MCF 10A (cell line): Measurements from ENCODE around the gene PROX1. TPM values are rescaled to one million over a fixed set of nuclear protein-coding genes. Genes with fewer than 3 reads are reported as not detected.
A peak's percentile ranks its signal among the peaks of the same experiment; 100 is the strongest.

Experiments used
- BruUV-seq: library from RNA; stranded (reverse); fragments of 400-500 nt; replicated peaks from 2 replicates; lab custom pipeline; 2021; lab: Mats Ljungman, UMichigan
- CTCF ChIA-PET: fragments of 300-600 bp; sonication (Branson Sonifier 250); formaldehyde crosslinking; extraction: SDS; loops from one replicate; lab custom pipeline; 2021; ENCODE audit warnings: antibody characterized with exemption, inconsistent platforms; lab: Yijun Ruan, JAX
- POLR2A ChIA-PET: fragments of 300-600, 350-650 bp; sonication (Branson Sonifier 250); formaldehyde crosslinking; extraction: SDS; loops from one replicate; lab custom pipeline; 2020; ENCODE audit warnings: antibody characterized with exemption, inconsistent platforms; lab: Yijun Ruan, JAX
- DNase-seq: peaks from one replicate; pipeline ENCODE4 v3.0.0-alpha.2; 2018; ENCODE audit not compliant: unreplicated experiment
- H3K27ac Mint-ChIP-seq: one replicate; pipeline ENCODE4 v1.8.0; 2022; ENCODE audit warnings: mild to moderate bottlenecking, low read depth, mixed read lengths; ENCODE audit not compliant: unreplicated experiment
- H3K27me3 Mint-ChIP-seq: one replicate; pipeline ENCODE4 v1.8.0; 2022; ENCODE audit warnings: mixed read lengths; ENCODE audit not compliant: insufficient read depth, unreplicated experiment
- H3K36me3 Mint-ChIP-seq: one replicate; pipeline ENCODE4 v1.8.0; 2022; ENCODE audit warnings: mild to moderate bottlenecking, moderate library complexity, mixed read lengths; ENCODE audit not compliant: insufficient read depth, unreplicated experiment
- H3K4me1 Mint-ChIP-seq: one replicate; pipeline ENCODE4 v1.8.0; 2022; ENCODE audit warnings: mixed read lengths; ENCODE audit not compliant: insufficient read depth, unreplicated experiment
- H3K4me3 Mint-ChIP-seq: one replicate; pipeline ENCODE4 v1.8.0; 2022; ENCODE audit warnings: mild to moderate bottlenecking, moderate library complexity, mixed read lengths; ENCODE audit not compliant: unreplicated experiment
- H3K9me3 Mint-ChIP-seq: one replicate; pipeline ENCODE4 v1.8.0; 2022; ENCODE audit warnings: mixed read lengths; ENCODE audit not compliant: unreplicated experiment
- intact Hi-C: fragments of 100-400 bp; cut with micrococcal nuclease; formaldehyde crosslinking; loops from 2 replicates; pipeline ENCODE4 v1.14.1; 2022
- total RNA-seq: library from RNA; stranded (reverse); gene quantifications from 2 replicates; pipeline ENCODE4 v1.2.3, GENCODE V29; 2022
- TF ChIP-seq, protein P1 (sequence below): fragments of 200-600 bp; IDR thresholded peaks from one replicate; pipeline ENCODE4 v1.8.0; 2022; ENCODE audit warnings: antibody characterized with exemption, mild to moderate bottlenecking; ENCODE audit not compliant: unreplicated experiment

PROX1 gene
- total RNA-seq, 1 experiment from 2014 or later, result 0.61 TPM

- CTCF ChIA-PET, result interaction anchor here (0.6 to 1.4 kb wide), 5 partner anchors 136 to 663 kb away, joined by 3 to 7 read pairs (median 3); no protein-coding TSS in a partner anchor
- intact Hi-C loops, result no loop called here
Observed at GRCh38 chr1:213986925-213987250, 885 bp upstream of the PROX1 start.

DNA sequence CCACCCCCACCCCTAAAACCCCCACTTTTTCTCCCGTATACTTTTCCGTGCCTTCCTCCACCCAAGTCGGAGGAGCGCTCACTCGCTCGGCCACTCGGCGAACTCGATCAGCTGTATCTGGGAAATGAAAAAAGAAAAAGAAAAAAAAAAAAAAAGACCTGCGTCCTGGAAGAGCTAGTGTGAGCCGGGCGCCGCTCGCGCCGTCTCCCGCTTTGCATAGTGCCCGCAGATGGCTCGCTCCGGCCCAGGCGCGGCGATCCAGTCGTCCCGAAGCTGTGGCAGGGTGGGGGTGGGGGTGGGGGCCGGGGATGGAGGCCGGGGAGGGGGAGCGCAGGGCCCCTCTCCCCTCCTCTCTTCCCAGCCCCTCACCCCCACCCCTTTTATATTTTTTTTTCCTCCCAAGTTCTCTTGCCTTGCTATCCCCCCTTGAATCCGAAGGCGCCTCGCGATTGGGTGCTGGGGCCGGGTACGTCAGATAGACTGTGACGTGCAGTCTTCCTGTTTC lies 299 bp upstream of the PROX1 start:
- BruUV-seq, result no TSS peak
- POLR2A ChIA-PET, result interaction anchor here (0.6 to 4.4 kb wide), 8 partner anchors 10 to 1200 kb away, joined by 3 to 31 read pairs (median 4); partner anchors contain the start of gene SMYD2
- no peak for DNase-seq
- intact Hi-C loops, result no loop called here
- H3K9me3 Mint-ChIP-seq, result no peaks in the 10 kb centered on the region
- peaks cover 92% of the 10 kb centered on the region for H3K27me3 Mint-ChIP-seq
- TF ChIP-seq, protein P1, sequence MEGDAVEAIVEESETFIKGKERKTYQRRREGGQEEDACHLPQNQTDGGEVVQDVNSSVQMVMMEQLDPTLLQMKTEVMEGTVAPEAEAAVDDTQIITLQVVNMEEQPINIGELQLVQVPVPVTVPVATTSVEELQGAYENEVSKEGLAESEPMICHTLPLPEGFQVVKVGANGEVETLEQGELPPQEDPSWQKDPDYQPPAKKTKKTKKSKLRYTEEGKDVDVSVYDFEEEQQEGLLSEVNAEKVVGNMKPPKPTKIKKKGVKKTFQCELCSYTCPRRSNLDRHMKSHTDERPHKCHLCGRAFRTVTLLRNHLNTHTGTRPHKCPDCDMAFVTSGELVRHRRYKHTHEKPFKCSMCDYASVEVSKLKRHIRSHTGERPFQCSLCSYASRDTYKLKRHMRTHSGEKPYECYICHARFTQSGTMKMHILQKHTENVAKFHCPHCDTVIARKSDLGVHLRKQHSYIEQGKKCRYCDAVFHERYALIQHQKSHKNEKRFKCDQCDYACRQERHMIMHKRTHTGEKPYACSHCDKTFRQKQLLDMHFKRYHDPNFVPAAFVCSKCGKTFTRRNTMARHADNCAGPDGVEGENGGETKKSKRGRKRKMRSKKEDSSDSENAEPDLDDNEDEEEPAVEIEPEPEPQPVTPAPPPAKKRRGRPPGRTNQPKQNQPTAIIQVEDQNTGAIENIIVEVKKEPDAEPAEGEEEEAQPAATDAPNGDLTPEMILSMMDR, result no peak
- peak overlapping the region; percentile 92 for H3K4me3 Mint-ChIP-seq
- H3K27ac Mint-ChIP-seq, result peak overlapping the region; percentile 88
- CTCF ChIA-PET, result interaction anchor here (0.6 to 1.4 kb wide), 7 partner anchors 83 to 814 kb away, joined by 3 to 7 read pairs (median 3); no protein-coding TSS in a partner anchor
- peaks cover 15% of the 10 kb centered on the region for H3K4me1 Mint-ChIP-seq
- no peaks in the 10 kb centered on the region for H3K36me3 Mint-ChIP-seq

More at GRCh38 chr1:213986925-213987250, 885 bp upstream of the PROX1 start:
- Mint-ChIP-seq H3K4me1 (peaks cover 15% of the 10 kb centered on the region), H3K4me3 (peak overlapping the region; percentile 92), H3K27me3 (peaks cover 92% of the 10 kb centered on the region), H3K27ac (no peak overlapping the region), H3K9me3 (no peaks in the 10 kb centered on the region), H3K36me3 (no peaks in the 10 kb centered on the region)
- TF ChIP-seq, protein P1, result no peak
- BruUV-seq, result no TSS peak
- POLR2A ChIA-PET, result interaction anchor here (4.4 kb wide), 1 partner anchor 14 kb away, joined by 31 read pairs; no protein-coding TSS in a partner anchor
- no peak for DNase-seq

DNA sequence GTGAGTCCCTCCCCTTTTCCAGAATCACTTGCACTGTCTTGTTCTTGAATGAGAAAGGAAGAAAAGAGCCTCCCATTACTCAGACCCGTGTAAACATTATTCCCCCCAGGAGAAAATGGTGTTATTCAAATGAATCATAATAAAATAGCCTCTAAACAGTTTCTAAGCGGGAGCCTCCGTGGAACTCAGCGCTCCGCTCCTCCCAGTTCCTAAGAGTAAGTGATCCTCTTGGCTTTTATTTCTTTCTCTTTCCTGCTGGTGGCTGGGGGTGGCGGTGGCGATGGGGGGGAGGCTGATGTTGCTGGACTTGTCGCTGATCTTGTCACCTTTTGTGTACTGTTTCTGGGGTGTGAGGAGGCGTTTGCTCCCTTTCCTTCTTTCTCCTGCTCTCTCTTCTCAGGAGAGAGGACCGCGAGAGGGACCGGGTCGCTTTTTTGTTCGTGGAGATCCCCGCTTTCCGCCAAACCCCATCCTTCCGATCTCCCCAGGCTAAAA lies 781 bp downstream of the PROX1 start:
- Mint-ChIP-seq H3K27ac (peak overlapping the region; percentile 88), H3K9me3 (no peaks in the 10 kb centered on the region), H3K27me3 (peaks cover 100% of the 10 kb centered on the region), H3K4me1 (peaks cover 15% of the 10 kb centered on the region), H3K4me3 (peak overlapping the region; percentile 92), H3K36me3 (no peaks in the 10 kb centered on the region)
- intact Hi-C loops, result loop anchor here (2.0 kb wide), 1 partner anchor 134 kb away; no protein-coding TSS in a partner anchor
- no TSS peak for BruUV-seq
- ChIA-PET POLR2A (interaction anchor here (0.6 to 4.4 kb wide), 7 partner anchors 8 to 311 kb away, joined by 3 to 31 read pairs (median 4); no protein-coding TSS in a partner anchor), CTCF (interaction anchor here (0.6 to 1.6 kb wide), 8 partner anchors 10 to 1657 kb away, joined by 3 to 10 read pairs (median 4); no protein-coding TSS in a partner anchor)
- TF ChIP-seq, protein P1, result no peak
- DNase-seq, result peak; percentile 34
